Stimulated activated CD4-positive, alpha-beta T cell treated with anti-CD3 and anti-CD28 coated beads, Interleukin-2, amount 100 ng/mL, for 4 hours (primary cell): ENCODE measurements around the gene DGKD.

Experiments used
- DNase-seq: peaks from one replicate; pipeline ENCODE4 v3.0.0-alpha.2; 2020; ENCODE audit warnings: low read depth

The DGKD gene

GRCh38 chr2:233338812-233339368 lies 15.4 kb upstream of the DGKD start:
- DNase-seq: no peak

GRCh38 chr2:233339427-233339826 lies 14.9 kb upstream of the DGKD start:
- DNase-seq: no peak

GRCh38 chr2:233341296-233341695 lies 13.0 kb upstream of the DGKD start:
- DNase-seq: no peak

GRCh38 chr2:233342301-233342700 lies 12.0 kb upstream of the DGKD start:
- DNase-seq: no peak

- DNase-seq: no peak
Observed at GRCh38 chr2:233343171-233343705, 11.1 kb upstream of the DGKD start.

GRCh38 chr2:233346376-233346775 lies 7.9 kb upstream of the DGKD start:
- no peak for DNase-seq

GRCh38 chr2:233346930-233347329 lies 7.4 kb upstream of the DGKD start:
- no peak for DNase-seq

- DNase-seq: no peak
Observed at GRCh38 chr2:233349005-233349998, 5.0 kb upstream of the DGKD start.

- peak; percentile 43 for DNase-seq
Observed at GRCh38 chr2:233350708-233351107, 3.6 kb upstream of the DGKD start.

GRCh38 chr2:233351423-233351822 lies 2.9 kb upstream of the DGKD start:
- no peak for DNase-seq

- no peak for DNase-seq
Observed at GRCh38 chr2:233352141-233352842, 2.0 kb upstream of the DGKD start.

- no peak for DNase-seq
Observed at GRCh38 chr2:233353101-233353768, 1.1 kb upstream of the DGKD start.

GRCh38 chr2:233354500-233354924 lies 218 bp downstream of the DGKD start:
- DNase-seq: no peak

GRCh38 chr2:233354971-233355574 lies 779 bp downstream of the DGKD start:
- DNase-seq: no peak

GRCh38 chr2:233355916-233356315 lies 1.6 kb downstream of the DGKD start:
- no peak for DNase-seq

GRCh38 chr2:233356546-233357308 lies 2.4 kb downstream of the DGKD start:
- no peak for DNase-seq

GRCh38 chr2:233358335-233358734 lies 4.0 kb downstream of the DGKD start:
- DNase-seq: no peak

GRCh38 chr2:233358947-233359346 lies 4.7 kb downstream of the DGKD start:
- DNase-seq: no peak

- no peak for DNase-seq
Observed at GRCh38 chr2:233359823-233360222, 5.5 kb downstream of the DGKD start.

- DNase-seq: no peak
Observed at GRCh38 chr2:233360771-233361176, 6.5 kb downstream of the DGKD start.

GRCh38 chr2:233361297-233361696 lies 7.0 kb downstream of the DGKD start:
- no peak for DNase-seq
